SU-DHL-6 (cell line): Measurements from ENCODE around the gene ZNF354B.

Source experiments
- EZH2phosphoT487 ChIP-seq: fragments of 200-600 bp; sonication (generic), shearing (Covaris generic); conservative IDR thresholded peaks from 2 replicates; pipeline ENCODE4 v1.6.1; 2018; ENCODE audit warnings: mild to moderate bottlenecking, antibody characterized with exemption, low read length, moderate library complexity, mixed read lengths
- TF ChIP-seq, protein P1 (sequence below): fragments of 200-600 bp; sonication (generic); IDR thresholded peaks from one replicate; pipeline ENCODE4 v1.5.1; 2017; ENCODE audit warnings: antibody characterized with exemption, mild to moderate bottlenecking, low read length, moderate library complexity; ENCODE audit not compliant: insufficient read depth, poor library complexity, severe bottlenecking

- TF ChIP-seq, protein P1, sequence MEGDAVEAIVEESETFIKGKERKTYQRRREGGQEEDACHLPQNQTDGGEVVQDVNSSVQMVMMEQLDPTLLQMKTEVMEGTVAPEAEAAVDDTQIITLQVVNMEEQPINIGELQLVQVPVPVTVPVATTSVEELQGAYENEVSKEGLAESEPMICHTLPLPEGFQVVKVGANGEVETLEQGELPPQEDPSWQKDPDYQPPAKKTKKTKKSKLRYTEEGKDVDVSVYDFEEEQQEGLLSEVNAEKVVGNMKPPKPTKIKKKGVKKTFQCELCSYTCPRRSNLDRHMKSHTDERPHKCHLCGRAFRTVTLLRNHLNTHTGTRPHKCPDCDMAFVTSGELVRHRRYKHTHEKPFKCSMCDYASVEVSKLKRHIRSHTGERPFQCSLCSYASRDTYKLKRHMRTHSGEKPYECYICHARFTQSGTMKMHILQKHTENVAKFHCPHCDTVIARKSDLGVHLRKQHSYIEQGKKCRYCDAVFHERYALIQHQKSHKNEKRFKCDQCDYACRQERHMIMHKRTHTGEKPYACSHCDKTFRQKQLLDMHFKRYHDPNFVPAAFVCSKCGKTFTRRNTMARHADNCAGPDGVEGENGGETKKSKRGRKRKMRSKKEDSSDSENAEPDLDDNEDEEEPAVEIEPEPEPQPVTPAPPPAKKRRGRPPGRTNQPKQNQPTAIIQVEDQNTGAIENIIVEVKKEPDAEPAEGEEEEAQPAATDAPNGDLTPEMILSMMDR = no peak
- TF ChIP-seq EZH2phosphoT487 = no peak
These were observed 7.2 kb downstream of the ZNF354B start for GRCh38 chr5:178866946-178867345.
